H1 (cell line): ENCODE measurements around the gene MLH3.

Experiments used
- ATF3 ChIP-seq: IDR thresholded peaks from 2 replicates; pipeline ENCODE4 v1.6.1; 2011; ENCODE audit warnings: low read depth, mild to moderate bottlenecking, low read length; ENCODE audit not compliant: insufficient read depth
- CTCF ChIP-seq, 3 experiments: IDR thresholded peaks; 1 replicate in 2 of 3; 2 replicates in 1 of 3; pipeline versions ENCODE4 v1.5.1 to v1.6.1; 2011; ENCODE audit warnings: low read length in 3 of 3, mild to moderate bottlenecking in 3 of 3, inconsistent platforms in 2 of 3, low read depth in 1 of 3, moderate library complexity in 1 of 3; ENCODE audit not compliant: insufficient read depth in 1 of 3; ENCODE audit errors: control extremely low read depth in 1 of 3
- EZH2 ChIP-seq: fragments of 200-600 bp; sonication (generic); IDR thresholded peaks from 2 replicates; pipeline ENCODE4 v1.7.1; 2012; ENCODE audit warnings: low read depth, mild to moderate bottlenecking, moderate library complexity, low read length, inconsistent platforms; ENCODE audit not compliant: severe bottlenecking
- SUZ12 ChIP-seq: fragments of 200-600 bp; sonication (generic); IDR thresholded peaks from 2 replicates; pipeline ENCODE4 v1.6.1; 2012; ENCODE audit warnings: mild to moderate bottlenecking, inconsistent platforms, low read length, moderate library complexity, mixed read lengths

- no peak for TF ChIP-seq ATF3
- TF ChIP-seq EZH2, result no peak
- no peak for TF ChIP-seq SUZ12
- TF ChIP-seq CTCF (IDR thresholded peaks at IDR 0.05; ENCODE audit: control extremely low read depth in 1 of 3, insufficient read depth in 1 of 3, low read depth in 1 of 3, low read length in 3 of 3), result no peak
These were observed 49.4 kb downstream of the MLH3 start for GRCh38 chr14:75001899-75002298.
